KOPT-K1 (cell line): Measurements from ENCODE around the gene ATP1B2.
"Not testable (repeated sequence)": the region's sequence is repeated elsewhere in the genome, so short reads cannot be mapped to it uniquely, and the experiment has no call there.

Experiments
- H3K27ac ChIP-seq: fragments of 200-600 bp; sonication (generic); 2 replicates; pipeline ENCODE4 v1.5.1; 2016; ENCODE audit warnings: antibody characterized with exemption, mild to moderate bottlenecking, low read depth, low read length; ENCODE audit not compliant: poor library complexity, severe bottlenecking
- H3K36me3 ChIP-seq: fragments of 200-600 bp; sonication (generic); 2 replicates; pipeline ENCODE4 v1.5.1; 2017; ENCODE audit warnings: antibody characterized with exemption, mild to moderate bottlenecking, low read length, moderate library complexity; ENCODE audit not compliant: insufficient read depth
- H3K9me3 ChIP-seq: fragments of 200-600 bp; sonication (generic); 2 replicates; pipeline ENCODE4 v1.5.1; 2017; ENCODE audit warnings: antibody characterized with exemption, low read length, mild to moderate bottlenecking; ENCODE audit not compliant: insufficient read depth, poor library complexity, severe bottlenecking

ATP1B2 gene, protein sequence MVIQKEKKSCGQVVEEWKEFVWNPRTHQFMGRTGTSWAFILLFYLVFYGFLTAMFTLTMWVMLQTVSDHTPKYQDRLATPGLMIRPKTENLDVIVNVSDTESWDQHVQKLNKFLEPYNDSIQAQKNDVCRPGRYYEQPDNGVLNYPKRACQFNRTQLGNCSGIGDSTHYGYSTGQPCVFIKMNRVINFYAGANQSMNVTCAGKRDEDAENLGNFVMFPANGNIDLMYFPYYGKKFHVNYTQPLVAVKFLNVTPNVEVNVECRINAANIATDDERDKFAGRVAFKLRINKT

DNA sequence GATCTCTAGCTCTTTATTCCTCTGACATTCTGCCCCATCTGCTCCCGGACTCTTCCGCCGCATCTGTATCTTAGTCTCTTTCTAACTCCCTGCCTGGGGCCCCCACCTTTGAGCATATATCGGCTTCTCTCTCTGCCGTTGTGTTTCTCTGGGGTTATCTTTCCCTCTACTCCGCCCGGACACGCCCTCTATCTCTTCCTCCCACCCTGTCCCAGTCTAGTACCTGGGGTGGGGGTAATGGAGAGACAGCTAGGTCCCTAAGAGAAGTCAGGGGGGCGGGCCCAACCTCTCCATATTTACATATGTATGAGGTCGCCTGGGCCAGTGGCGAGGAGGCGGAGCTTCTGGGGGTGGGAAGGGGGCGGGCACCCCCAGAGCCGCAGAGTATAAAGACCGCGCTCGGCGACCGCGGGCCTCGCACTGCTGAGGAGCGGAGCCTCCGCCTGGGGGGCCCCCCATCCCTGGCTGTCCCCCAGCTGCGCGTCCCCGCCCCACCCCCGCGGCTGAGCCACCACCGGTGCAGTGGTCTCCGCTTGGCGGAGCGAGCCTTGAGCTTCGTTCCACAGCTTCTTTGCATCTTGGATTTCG, at the start of gene ATP1B2:
Gene ATP1B2, plus strand, starts transcription at position 418 of the 588 bp plus-strand sequence. CDS start 593 bp downstream, outside the sequence.
- H3K27ac ChIP-seq = no peak within 1 kb of the TSS
- H3K36me3 ChIP-seq = no peaks in the 10 kb centered on the region
- H3K9me3 ChIP-seq = no peaks in the 10 kb centered on the region

DNA sequence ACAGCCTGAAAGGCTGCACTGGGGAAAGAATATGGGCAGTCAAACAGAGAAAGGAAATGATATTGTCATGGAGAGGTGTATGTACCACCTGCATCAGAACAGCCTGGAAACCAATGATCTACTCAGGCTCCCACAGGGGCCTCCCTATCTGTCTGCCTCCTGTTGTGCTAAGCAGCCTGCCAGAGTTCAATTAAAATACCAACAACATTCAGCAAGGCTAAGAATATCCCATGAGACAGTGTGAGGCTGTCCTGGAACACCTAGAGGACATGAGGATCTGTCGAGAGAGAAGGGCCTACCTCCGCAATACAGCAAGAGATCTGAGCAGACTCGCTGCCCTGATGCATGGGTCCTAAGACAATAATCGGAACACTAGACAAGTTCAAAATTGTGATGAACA, 44.4 kb upstream of the ATP1B2 start:
- Histone ChIP-seq H3K27ac (no peak overlapping the region), H3K36me3 (peaks cover 68% of the 10 kb centered on the region), H3K9me3 (no peaks in the 10 kb centered on the region)

DNA sequence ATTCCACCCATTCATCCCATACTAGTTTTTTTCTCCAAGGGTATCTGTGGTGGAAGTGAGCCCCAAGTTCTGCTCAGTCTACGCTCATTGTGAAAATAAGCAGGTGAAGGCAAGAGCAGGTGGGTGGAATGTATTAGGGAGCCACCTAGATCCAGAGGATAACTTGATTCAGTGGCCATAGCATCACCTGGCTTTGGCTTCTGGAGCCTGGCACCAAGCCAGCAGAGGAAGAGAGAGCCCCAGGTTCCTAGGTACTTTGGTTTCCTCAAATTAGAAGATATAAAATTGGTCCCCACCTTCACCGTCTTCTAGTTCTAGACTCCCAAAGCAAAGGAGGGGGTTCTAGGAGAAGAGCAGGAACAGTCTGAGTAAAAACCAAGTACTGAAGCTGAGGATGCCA, 40.1 kb upstream of the ATP1B2 start:
- Histone ChIP-seq H3K9me3 (no peaks in the 10 kb centered on the region), H3K36me3 (peaks cover 37% of the 10 kb centered on the region), H3K27ac (no peak overlapping the region)

DNA sequence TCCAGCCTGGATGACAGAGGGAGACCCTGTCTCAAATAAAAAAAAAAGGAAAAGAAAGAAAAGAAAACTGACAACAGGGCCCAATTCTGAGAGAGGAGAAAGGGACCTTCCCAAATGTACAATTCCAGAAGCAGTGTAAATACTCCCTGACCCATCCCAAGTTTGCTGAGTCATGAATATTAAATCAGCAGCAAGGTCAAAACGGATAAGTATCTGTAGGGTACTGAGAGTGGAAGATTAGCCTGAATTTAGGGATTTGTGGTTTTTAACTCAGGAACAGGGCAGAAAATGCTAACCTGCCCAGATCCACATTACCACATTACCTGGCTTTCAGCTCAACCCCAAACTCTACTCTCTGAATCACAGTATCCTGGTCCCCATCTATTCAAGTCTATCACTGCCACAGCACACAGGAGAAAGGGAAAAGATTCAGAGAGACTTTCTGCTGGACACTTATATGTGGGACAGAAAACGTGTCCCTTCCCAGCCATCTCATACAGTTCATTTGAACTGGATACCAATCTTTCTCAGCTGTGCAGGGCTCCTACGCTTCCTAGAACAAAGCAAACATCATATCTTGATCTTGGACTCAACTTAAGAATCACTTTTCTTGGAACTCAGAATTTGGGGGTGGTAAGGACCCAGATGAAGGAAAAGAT, 39.0 kb upstream of the ATP1B2 start:
- Histone ChIP-seq H3K36me3 (peaks cover 29% of the 10 kb centered on the region), H3K27ac (no peak overlapping the region), H3K9me3 (no peaks in the 10 kb centered on the region)

DNA sequence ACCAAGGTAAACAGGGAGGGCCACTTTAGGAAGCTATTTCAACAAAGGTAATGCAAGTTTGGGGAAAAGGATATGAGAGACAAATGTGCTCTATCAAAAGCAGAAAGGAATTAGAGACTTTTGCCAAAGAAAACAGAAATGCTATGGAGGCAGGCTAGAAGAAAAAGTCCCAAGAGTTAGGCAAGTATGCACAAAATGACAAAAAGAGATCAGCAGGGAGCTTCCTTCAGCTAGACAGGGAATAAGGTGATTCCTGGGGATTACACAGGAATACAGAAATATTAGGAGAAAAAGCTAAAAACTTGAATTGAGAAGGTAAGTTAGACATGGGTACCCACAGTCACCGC, 38.5 kb upstream of the ATP1B2 start:
- no peaks in the 10 kb centered on the region for H3K9me3 ChIP-seq
- H3K27ac ChIP-seq = no peak overlapping the region
- peaks cover 29% of the 10 kb centered on the region for H3K36me3 ChIP-seq

DNA sequence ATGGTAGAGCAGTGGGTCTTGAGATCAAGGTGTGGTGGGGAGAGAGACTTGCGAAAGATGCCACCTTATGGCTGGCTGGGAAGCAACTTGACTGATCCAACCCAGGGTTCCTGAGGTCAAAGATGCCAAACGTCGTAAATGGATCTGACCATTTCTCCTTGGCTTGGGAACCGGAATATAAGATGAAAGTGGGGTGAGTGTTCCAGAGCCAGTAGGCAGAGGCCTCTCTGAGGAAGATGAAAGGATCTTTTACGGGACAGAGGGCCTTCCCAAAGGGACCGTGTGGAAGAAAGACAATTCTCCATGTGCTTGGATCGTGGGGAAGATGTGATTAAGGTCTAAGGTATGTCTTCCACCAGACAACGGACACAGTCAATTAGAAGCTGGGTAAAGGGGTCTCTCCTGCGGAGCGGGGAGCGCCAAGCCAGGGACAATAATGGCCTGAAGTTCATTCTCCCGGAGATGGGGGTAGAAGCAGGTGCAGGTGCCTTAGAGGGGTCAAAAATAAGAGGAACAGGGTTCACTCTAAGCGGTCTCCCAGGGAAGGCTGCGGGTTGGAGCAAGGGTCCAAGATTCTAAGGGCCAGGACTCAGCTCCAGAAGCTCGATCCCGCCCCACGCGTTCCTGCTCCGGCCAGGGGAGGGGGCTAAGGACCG, 36.8 kb upstream of the ATP1B2 start:
- peaks cover 25% of the 10 kb centered on the region for H3K36me3 ChIP-seq
- no peaks in the 10 kb centered on the region for H3K9me3 ChIP-seq
- peak overlapping the region; percentile 73 for H3K27ac ChIP-seq

DNA sequence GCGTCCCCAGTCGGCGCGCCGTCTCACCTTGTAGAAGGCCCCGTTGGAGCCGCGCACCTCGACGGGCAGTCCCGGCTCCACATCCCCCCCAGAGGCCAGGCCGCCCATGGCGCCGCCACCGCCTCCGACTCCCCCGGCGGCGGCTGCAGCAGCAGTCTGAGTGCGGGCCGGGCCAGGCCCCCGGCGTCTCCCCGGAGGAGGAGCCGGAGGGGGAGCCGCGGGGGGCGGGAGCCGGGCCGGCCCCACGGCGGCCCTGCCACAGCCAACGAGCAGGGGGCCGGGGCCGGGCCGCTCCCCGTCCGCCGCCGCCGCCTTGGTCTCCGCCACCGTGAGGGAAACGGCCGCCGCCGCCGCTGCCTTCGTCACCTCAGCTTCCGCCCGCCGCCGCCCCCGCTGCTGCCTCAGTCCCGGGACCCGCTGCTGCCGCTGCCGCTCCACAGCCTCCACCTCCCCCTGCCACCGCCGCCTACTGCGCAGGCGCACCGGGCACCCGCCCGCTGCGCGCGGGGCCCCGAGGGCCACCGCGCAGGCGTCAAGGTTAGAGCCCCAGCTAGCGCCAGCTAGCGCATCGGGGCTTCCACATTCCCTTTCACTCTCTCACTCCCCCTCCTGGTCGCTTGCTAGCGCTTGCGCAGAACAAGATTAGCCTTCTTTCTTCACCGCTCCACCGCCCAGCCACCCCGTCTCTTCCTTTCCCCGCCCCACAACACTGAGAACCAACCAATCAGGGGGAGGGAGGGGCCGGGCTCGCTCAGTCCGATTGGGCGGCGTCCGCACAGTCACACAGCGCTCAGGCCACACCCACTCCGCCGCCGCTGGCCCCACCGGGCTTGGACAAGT, 36.1 kb upstream of the ATP1B2 start, which contains the start of gene FXR2:
Gene FXR2, minus strand, starts transcription at position 473 of the 840 bp plus-strand sequence. Its CDS starts 365 bp downstream, at position 108.
- Histone ChIP-seq H3K9me3 (no peaks in the 10 kb centered on the region), H3K36me3 (peaks cover 25% of the 10 kb centered on the region), H3K27ac (peak within 1 kb of the TSS; percentile 73)

DNA sequence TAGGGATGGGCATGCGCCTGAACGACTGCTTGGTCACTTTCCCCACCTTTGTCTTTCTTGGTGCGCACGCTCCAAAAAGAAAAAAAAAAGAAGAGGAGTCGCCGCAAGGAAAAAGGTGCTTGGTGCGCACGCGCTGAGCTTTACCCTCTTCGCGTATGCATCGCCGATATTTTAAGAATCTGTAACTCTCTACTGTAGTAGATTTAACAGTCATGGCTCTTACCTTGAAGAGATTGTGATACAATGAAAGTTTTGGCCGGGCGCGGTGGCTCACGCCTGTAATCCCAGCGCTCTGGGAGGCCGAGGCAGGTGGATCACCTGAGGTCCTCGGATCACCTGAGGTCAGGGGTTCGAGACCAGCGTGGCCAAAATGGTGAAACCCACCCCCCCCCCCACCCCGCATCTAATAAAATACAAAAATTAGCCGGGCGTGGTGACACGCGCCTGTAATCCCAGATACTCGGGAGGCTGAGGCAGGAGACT, 35.4 kb upstream of the ATP1B2 start:
- H3K36me3 ChIP-seq = peaks cover 22% of the 10 kb centered on the region
- peak overlapping the region; percentile 53 for H3K27ac ChIP-seq
- H3K9me3 ChIP-seq = no peaks in the 10 kb centered on the region

DNA sequence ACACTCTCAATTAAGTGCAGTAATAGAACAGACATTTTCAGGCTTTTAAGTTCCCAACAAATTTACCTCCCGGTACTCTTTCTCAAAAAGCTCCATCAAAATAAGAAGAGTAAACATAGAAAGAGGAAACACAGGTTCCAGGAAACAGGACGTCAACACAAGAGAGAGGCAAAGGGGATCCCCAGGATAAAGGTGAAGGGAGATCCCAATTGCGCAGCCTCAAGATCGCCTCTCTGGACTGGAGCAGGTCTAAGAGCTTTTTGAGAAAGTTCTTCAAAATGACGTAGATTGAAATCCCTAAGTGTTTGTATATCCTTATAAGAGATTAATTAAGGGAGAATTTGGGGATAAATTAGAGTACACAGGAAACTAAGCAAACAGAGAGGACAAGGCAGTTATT, 32.1 kb upstream of the ATP1B2 start:
- Histone ChIP-seq H3K27ac (no peak overlapping the region), H3K36me3 (no peaks in the 10 kb centered on the region), H3K9me3 (no peaks in the 10 kb centered on the region)

DNA sequence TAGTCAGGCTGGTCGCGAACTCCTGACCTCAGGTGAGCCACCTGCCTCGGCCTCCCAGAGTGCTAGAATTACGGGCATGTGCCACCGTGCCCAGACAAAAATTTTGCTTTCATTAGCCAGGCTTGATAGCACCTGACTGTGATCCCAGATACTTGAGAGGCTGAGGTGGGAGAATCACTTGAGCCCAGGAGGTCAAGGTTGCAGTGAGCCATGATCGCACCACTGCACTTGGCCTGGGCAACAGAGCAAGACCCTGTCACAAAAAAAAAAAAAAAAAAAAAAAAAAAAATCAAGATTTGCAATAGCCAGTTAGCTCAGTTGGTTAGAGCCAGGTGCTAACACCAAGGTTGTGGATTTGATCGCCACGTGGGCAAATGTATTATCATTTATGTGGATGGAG, 29.9 kb upstream of the ATP1B2 start:
- H3K9me3 ChIP-seq = no peaks in the 10 kb centered on the region
- H3K36me3 ChIP-seq = no peaks in the 10 kb centered on the region
- H3K27ac ChIP-seq = no peak overlapping the region

DNA sequence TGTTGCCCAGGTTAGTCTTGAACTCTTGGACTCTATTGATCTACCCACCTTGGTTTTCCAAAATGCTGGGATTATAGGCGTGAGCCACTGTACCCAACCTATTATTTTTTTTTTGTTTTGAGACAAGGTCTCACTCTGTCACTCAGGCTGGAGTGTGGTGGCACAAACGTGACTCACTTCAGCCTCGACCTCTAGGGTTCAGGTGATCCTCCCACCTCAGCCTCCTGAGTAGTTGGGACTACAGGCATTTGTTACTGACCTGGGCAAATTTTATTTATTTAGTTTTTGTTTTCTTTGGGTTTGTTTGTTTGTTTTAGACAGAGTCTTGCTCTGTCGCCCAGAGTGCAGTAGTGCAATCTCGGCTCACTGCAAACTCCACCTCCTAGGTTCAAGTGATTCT, 27.1 kb upstream of the ATP1B2 start:
- Histone ChIP-seq H3K27ac (no peak overlapping the region), H3K36me3 (no peaks in the 10 kb centered on the region)

DNA sequence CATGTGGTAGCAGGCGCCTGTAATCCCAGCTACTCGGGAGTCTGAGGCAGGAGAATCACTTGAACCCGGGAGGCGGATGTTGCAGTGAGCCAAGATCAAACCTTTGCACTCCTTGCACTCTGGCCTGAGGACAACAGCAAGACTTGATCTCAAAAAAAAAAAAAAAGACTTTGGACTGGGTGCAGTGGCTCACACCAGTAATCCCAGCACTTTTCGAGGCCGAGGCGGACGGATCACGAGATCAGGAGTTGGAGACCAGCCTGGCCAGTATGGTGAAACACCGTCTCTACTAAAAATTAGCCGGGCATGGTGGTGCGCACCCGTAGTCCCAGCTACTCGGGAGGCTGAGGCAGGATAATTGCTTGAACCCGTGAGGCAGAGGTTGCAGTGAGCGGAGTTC, 25.0 kb upstream of the ATP1B2 start:
- H3K9me3 ChIP-seq, H3K27ac ChIP-seq, H3K36me3 ChIP-seq: not testable (repeated sequence)

More for the DNA sequence above, 27.1 kb upstream of the ATP1B2 start:
- no peaks in the 10 kb centered on the region for H3K9me3 ChIP-seq

DNA sequence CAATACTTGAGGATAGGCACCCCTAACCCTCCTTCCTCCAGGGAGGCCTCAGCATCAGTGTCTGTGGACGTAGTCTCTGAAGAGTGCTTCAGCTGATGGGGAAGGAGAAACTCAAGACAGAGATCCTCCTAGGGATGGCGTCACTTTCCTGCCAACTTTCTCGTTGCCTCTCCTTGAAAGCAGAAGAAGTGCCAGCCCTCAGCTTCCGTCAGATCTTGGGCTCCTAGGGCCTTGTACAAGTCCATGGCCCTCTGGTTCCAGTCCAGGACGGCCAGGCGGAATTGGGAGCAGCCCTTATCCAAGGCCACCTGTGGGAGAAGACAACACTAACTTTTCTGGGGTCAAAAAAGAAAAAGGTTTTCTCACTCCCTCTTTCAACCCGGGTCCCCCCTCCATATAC, 24.4 kb upstream of the ATP1B2 start:
- Histone ChIP-seq H3K36me3 (no peaks in the 10 kb centered on the region), H3K9me3 (no peaks in the 10 kb centered on the region), H3K27ac (no peak overlapping the region)

DNA sequence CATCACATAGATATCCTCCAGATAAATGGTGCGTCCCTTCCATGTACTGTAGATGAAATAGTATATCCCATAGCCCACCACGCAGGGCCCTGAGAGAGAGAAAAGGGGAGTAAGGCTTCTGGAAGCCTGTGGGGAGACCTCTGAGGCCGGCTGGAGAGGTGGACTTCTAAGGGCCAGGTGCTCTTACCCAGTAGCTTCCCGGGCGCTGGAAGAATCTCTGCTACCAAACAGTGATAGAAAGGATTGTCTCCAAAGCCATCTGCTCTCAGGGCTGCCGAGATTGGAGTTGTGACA, 23.8 kb upstream of the ATP1B2 start:
- Histone ChIP-seq H3K9me3 (no peaks in the 10 kb centered on the region), H3K36me3 (no peaks in the 10 kb centered on the region), H3K27ac (no peak overlapping the region)
